HG03280 (cell line): ENCODE measurements around the gene BCAP29.

Experiments
- ATAC-seq: cut with Tn5 transposase; IDR thresholded peaks from one replicate; pipeline ENCODE4 v1.9.1; 2021; ENCODE audit warnings: mild to moderate bottlenecking, moderate library complexity; ENCODE audit not compliant: unreplicated experiment

BCAP29 gene

DNA sequence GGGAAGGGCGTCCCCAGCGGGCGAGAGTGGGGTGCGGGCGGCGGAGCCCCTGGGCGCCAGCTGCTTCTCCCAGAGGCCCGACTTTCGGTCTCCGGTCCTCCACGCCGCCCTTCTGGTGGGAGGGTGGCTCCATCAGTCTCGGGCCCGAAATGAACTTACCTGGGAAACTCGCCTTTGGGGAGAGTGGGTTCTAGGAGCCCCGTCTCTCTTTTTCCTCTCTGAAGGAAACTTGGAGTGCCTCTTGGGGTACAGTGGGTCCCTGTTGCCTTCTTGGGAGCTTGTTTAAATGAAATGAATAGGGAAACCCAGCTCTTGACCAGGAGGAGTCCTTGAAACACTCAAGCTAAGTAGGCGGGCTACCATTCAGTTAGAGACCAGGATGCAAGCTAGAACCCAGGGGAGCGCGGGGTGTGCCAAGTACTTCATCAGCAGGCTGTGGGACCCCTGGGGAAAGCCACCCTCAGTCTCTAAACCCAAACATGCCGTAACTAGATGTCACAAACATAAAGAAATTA is 81.9 kb downstream of the BCAP29 start:
- ATAC-seq = no peak

- no peak for ATAC-seq
Measured at GRCh38 chr7:107663196-107663595, 83.2 kb downstream of the BCAP29 start.

GRCh38 chr7:107666790-107667189 is 86.7 kb downstream of the BCAP29 start:
- no peak for ATAC-seq

DNA sequence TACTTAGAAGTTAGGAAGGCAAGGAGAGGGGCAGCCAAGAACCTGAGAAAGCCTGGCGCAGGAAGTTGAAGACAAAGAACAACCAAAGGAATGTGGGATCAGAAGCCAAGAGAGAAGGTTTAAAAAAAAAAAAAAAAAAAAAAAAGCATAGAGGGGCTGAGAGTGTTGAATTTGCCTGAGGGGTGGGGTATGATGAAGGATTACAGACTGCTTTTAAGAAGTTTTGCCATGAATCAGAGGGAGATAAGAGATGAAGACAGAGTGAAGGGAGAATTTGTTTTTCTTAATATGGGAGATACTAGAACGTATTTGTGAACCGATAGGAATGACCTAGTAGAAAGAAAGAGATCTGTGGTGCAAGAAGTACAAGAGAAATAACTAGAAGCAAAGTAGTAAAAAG is 87.3 kb downstream of the BCAP29 start:
- ATAC-seq = no peak

DNA sequence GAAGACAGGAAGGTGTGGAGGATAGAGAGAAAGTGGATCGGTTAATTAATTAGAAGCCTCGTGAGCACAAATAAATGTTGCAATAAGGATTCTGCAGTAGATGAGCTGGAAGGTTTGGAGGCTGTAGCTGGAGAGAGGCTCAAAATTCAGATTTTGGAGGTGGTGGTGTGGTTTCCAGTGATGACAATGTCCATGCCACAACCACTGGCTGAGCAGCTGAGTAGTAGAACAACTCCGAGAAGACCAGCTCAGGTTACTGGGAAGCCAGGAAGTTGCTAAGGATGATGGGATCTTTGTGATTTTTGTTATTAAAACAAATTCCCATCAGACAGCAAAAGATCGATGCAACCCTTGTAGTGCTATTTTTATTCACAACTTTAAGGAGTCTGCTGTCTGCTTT is 88.2 kb downstream of the BCAP29 start:
- no peak for ATAC-seq
